HG03439 (cell line): ENCODE results near the gene BCL7A.
"Not testable (repeated sequence)": the region's sequence is repeated elsewhere in the genome, so short reads cannot be mapped to it uniquely, and the experiment has no call there.

Experiments
- ATAC-seq: cut with Tn5 transposase; IDR thresholded peaks from one replicate; pipeline ENCODE4 v1.9.1; 2021; ENCODE audit warnings: mild to moderate bottlenecking, moderate library complexity; ENCODE audit not compliant: unreplicated experiment

Gene BCL7A

DNA sequence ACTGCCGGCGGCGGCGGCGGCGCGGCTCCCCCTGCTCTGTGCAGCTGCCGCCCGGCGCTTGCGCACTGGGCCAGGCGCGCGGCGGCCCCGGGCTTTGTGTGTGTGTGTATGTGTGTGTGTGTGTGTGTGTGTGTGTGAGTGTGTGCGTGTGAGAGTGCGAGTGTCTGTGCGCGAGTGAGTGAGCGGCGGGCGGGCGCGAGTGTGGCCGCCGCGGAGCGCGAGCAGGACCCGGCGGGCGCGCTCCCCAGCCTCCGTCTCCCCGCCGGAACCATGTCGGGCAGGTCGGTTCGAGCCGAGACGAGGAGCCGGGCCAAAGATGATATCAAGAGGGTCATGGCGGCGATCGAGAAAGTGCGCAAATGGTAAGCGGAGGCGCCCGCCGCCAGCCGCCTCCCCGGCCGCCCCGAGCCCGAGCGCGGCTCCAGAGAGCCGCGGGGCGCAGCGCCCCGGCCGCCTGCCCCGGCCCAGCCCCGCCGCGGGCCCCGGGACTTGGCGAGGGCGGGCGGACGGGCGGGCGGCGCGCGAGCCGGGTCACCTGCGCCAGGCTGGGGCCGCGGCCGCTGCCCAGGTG, at the start of gene BCL7A:
BCL7A (plus strand) TSS at position 63 of the 571 bp plus-strand sequence; CDS start at position 271, 208 bp downstream.
- ATAC-seq = no peak

DNA sequence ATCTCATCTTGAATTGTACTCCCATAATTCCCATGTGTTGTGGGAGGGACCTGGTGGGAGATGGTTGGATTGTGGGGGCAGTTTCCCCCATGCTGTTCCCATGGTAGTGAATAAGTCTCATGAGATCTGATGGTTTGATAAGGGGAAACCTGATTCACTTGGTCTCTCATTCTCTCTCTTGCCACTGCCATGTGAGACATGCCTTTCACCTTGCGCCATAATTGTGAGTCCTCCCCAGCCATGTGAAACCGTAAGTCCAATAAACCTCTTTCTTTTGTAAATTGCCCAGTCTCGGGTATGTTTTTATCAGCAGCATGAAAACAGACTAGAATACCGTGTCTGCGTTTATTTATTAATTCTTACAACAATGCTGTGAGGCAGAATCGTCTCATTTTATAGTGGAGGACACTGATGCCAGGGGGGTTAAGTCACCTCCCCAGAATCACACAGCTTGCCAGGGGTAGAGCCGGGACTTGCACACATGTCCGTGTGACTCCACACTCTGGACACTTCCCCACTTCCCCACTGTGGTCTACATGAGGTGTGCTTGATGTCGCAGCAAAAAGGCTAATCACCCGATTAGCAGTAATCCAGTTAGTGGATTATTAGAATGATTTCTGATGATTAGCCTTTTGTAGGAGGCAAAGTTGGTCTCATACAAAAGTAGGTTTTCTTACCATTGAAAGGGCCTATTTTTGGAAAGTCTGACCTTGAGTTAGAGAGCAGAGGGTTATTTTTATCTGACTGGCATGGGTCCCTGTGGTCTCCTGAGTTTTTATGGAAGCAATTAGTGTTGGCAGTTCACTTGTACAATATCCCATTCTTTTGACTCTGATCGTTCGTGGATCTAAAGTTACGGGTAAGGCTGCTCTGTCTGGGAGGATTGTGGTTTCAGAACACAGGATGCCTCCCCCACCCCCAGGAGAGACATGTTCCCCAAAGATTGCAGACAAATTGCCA, 47.4 kb upstream of the BCL7A start:
- ATAC-seq = no peak

DNA sequence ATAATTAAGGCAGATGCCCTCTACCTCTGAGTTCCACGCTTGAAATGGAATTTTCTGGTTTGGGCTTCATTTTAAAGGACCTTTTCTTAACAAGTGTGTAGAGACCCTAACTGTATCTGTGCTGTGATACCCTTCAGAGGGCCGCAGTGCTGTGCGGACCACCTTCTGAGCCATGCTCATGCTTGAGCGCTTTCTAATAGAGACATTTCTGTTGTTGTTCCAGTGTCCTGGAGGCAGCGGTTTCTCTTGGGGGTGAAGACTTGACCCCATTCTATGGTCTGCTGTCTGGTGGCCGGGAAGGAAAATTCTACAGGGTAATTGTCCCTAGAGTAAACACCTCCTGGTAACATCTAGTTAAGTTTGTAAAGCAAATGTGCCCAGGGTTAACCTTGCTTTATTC, 46.7 kb upstream of the BCL7A start:
- ATAC-seq = no peak

DNA sequence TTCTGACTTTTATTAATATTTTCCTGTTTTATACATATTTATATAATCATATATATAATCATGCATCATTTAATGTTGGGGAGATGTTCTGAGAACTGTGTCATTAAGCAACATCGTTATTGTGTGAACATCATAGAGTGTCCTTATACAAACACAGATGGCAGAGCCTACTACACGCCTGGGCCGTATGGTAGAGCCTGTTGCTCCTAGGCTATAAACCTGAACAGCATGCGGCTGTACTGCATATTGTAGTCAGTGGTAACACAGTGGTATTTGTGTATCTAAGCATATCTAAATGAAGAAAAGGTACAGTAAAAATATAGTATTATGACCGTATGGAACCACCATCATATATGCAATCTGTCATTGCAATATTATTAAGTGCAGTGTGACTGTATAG, 44.7 kb upstream of the BCL7A start:
- no peak for ATAC-seq

DNA sequence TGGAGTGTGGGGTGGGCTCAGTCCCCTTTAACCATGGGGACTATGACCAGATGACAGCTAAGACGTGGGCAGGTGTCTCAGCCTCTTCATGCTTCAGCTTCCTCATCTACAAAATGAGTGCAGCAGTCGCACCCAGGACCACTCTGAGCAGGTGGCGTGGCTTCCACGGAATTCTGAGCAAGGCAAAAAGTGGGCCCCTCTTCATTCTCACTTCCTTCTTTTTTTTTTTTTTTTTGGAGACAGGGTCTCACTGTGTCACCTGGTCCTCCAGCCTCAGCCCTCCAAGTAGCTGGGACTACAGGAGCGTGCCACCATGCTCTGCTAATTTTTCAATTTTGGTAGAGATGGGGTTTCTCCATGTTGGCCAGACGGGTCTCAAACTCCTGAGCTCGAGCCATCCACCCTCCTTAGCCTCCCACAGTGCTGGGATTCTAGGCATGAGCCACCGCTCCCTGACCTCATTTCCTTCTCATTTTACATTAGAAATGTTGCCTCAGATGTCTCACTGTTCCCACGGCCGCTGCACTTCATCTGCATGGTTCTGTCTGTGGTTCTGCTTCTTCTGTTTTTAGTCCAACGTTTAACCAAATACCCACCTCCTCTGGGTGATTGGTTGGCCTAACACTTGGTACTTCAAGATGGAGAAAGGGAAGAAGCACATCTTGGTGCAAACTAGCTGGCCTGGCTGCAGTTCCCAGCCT, 41.3 kb upstream of the BCL7A start:
- no peak for ATAC-seq

DNA sequence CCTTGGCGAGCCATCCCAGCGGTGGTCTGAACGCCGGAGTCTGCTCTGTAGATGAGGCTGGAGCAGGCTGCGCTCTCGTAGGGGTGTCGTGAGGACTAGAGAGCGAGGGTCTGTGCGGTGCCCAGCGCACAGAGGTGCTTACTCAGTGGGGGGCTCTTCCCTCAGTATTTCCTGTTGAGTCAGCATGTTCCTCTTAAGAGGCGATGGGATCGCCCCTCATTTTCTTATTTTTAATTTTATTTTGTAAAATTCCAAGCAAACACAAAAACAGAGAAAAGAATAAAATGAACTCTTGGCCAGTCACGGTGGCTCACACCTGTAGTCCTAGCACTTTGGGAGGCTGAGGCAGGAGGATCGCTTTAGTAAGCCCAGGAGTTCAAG, 40.8 kb upstream of the BCL7A start:
- ATAC-seq = no peak

DNA sequence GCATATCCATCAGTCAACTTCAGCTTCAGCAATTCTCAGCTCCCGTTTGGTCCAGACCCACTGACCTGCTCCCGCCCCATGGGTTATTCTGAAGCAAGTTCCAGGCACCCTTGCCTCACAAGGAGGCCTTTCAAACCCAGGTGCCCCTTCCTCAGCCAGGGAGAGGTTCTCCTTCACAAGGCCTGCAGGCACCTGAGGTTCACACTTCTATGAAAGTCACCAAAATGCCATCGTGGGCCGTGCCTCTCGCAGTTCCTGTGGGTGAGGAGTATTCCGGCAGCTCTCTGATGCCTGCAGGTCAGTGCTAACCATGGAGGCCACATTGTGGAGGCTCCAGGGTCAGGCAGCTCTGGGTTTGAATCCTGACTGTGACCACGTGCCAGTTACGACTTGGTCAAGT, 40.2 kb upstream of the BCL7A start:
- no peak for ATAC-seq

DNA sequence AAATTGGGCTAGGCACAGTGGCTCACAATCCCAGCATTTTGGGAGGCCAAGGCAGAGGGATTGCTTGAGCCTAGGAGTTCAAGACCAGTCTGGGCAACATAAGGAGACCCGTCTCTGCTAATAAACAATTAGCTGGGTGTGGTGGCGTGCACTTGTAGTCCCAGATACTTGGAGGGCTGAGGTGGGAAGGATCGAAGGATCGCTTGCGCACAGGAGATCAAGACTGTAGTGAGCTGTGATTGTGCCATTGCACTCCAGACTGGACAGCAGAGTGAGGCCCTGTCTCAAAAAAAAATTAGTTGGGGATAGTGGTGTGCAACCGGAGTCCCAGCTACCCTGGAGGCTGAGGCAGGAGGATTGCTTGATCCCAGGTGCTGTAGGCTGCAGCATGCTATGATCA, 38.7 kb upstream of the BCL7A start:
- ATAC-seq = no peak

DNA sequence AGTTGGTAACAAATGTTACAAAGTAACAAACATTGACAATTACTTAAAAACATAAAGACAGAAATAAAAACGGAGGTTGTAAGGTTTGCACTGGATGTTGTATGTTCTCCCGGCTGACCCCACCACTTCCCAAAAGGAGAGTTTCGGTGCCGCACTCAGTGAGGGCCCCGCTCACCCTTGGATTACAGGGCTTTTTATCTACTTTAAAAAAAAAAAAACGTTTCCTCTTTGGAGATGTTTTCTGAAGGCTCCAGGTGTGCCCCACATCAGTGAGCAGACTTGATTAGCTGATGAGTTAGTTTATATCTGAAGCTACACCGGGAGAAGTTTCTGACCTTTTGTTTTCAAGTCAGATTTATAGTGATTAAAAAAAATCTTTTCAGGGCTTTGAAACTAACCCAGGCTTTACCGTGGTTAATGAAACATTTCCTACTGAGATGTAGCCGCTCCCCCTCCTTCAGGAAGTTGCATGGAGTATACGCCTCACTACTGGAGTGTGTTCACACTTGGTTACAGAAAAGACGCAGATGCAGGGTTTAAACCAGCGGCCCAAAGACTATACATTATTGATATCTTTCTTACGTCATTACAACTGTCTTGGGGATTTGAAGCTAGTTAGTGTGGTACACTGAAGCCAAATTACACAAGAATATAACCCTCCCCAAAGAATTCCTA, 38.0 kb upstream of the BCL7A start:
- no peak for ATAC-seq

DNA sequence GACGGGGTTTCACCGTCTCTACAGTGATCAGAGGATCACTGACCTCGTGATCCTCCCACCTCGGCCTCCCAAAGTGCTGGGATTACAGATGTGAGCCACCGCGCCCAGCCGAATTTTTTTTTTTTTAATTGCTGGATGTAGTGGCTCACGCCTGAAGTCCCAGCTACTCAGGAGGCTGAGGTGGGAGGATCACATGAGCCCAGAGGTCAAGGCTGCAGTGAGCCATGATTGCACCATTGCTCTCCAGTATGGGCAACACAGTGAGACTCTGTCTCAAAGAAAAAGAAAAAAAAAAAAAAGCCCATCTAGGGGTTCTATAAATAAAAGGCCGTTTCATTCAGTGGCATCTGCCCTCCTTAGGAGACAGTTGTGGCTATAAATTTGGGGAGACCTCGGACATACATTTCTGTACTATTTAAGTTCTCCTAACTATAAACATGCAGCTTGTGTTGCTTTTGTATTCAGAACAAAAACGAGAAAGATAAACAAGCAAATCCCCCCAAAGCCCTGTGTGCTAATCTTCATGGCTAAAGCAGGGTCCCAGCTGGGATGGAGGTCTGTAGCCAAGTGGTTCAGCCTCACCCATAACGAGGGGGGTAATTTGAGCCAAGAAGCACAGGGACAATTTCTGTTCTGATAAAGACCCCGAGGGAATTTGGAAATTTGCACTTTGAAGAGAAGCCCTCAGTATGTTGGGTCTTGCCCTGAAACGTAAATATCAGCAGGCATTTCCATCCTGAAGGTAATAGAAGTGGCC, 35.0 kb upstream of the BCL7A start:
- no peak for ATAC-seq

DNA sequence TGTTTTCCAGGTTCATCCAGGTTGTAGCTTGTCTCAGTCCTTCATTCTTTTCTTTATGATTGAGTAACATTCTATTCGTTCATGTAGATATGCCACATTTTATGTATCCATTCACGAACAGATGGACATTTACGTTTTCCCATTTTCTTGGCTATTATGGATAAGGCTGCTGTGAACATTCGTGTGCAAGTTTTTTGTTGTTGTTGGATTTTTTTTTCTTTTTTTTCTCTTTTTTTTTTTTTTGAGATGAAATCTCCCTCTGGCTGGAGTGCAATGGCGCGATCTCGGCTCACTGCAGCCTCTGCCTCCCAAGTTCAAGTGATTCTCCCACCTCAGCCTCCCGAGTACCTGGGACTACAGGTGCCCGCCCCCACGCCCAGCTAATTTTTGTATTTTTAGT, 33.2 kb upstream of the BCL7A start:
- not testable (repeated sequence) for ATAC-seq

DNA sequence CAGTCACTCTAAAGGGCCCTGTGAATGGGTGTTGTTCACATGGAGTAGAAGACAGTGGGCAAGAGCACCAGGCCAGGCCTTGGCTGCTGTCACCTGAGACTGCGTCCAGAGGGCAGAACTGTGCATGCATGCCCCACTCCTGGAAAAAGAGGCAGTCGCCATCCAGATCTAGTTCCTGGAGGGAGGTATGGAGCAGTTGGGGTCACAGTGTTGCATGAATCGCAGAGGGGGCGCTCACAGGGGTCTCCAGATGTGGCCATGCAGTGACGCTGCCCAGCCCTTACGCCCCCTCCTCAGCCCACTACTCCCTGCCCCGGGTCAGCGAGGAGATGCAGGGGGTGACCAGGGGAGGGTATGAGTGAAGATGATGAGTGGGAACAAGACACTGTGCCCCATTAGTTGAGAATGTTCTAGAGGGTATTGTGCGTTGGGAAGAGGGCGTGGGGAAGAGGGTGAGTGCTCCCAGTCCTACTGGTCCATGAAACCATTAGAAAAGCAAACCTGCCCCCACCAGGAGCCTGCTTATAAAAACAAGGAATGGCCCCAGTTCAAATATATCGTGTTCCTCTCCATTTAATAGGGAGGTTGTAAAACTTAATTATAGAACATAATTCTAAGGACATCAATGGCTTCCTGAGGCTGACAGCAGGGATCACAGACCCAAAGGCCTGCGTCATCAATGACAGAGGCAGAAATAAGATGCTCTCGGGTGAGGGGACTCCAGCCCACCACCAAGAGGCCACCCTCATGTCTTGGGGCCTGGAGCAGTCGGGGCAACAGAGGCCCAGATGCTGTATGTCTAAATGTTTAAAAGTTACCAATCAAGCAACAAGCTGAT, 32.2 kb upstream of the BCL7A start:
- no peak for ATAC-seq

DNA sequence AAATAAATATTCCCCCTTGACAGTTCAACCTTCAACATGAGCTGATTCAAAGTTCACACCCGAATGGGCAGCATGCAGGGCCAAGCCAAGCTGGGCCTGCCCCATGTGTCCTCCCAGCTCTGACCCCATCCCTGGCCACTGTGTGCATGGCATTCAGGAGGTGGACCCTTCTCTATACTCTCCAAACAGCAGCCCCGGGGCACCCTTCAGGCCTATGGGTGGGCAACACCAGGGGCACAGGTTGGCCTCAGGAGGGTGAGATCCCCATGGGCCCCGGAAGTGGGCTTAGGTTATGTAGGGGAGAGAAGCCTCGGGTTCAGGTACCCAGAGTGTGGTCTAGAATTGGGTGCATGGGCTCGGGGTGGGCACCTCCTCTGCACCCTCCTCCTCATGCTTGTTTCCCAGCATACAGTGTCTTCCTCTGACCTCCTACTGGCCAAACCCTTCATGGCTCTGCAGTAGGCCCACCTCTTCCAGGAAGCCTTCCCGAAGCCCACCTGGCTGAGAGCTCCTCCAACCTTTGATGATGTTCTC, 31.5 kb upstream of the BCL7A start:
- ATAC-seq = no peak

DNA sequence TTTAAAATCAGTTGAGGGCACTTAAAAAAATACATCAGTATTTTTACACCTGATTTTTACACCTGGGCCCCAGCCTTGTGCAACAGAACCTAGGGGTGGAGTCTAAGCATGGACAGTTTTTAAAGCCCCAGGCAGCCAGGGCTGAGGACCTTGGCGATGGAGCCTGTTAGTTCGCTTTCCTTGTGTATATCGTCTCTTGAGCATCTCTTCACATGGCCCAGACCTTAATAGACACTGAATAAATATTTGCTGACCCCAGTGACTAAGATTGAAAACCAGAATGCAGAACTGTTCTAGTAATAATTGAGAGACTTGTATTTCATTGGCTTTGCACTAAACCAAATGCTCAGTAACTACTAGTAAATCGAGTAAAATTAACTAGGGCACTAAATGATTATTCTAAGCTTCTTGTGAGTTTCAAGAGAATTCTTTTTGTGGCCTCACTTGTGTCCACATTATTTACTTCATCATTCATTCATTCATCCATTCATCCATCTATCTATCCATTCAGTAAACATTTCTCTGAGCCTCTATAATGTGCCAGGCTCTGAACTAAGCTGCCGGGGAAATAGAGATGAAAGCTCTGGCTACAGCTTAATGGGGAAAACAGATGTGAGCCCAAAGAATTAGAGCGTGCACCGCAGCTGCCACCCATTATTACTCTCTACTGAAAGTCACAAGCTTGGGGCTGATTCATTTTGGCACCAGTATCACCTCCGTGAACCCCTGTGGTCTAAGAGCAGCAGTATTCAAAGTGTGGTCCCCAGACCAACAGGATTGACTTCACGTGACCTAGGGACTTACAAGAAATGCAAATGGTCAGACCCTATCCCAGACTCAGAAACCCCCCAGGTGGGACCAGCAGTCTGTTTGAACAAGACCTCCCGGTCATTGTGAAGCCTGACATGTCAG, 30.7 kb upstream of the BCL7A start:
- peak; percentile 80 for ATAC-seq

DNA sequence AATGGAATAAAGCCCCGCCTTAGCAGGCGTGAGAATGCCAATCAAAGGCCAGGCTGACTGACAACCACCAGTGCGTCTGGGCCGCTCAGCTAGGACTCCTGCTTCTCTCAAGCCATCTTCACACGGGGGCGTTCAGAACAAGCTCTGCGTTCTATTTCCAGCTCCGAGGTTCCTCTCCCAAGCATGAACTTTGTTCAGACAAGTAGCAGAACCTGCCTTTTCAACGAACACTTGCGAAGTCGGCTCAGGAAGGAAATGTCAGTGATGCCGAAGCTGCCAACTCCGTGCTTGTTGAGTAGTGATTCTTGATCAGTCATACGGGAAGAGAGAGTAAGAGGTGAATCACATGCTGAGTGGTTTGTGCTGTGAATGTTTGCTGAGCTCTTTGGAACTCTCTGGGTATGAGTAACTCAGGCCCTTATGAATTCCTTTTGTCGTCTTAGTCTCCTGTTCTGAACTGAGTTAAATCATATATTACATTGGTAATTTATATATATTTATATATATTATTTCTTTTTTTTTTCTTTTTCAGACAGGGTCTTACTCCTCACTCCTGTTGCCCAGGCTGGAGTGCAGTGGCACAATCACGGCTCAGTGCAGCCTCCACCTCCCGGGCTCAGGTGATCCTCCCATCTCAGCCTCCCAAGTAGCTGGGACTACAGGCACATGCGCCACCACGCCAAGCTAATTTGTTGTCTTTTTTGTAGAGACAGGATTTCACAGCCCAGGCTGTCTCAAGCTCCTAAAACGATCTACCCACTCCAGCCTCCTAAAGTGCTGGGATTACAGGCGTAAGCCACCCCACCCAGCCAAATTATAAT, 29.4 kb upstream of the BCL7A start:
- peak; percentile 71 for ATAC-seq

DNA sequence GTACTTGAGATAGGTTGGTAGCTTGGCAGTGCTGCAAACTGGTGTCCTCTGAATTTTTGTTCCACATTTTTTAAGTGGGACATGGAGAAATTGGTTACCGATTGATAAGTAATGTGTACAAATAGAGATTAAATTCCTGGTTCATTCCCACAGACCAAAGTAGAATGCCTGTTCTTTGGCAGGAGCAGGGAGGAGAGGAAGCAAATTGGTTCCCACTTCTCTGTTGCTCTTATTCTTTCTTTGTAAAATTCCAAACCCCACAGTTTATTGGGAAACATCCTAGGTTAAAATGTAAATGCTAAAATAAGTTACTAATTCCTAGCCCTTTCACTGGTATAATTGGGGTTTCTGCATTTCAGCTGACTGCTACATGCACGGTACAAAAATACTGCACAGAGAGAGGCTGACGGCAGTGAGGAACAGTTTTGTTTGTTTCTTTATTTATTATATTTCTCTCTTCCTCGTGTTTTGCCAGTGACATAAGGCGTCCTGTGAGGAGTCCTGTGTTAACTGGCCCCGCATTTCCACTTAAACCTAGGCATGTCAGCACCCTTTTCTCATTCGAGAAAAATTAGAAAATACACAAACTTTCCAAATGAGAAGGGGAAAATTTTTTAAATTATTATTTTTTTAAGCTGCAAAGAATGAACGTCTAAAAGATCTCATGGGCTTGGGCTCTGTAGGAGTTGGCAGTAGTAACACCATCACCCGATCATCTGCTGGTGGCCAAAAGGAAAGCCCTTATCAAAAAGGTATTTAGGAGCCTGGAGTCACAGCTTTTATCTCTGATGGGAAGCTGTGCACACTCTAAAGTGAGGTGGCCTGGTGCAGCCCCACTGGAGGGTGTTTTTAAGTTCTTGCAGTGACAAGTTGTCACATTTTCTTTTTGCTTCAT, 25.4 kb upstream of the BCL7A start:
- ATAC-seq = no peak
